HG03135 (cell line): ENCODE measurements around the gene GTF3C1.
"Not testable (repeated sequence)": the region's sequence is repeated elsewhere in the genome, so short reads cannot be mapped to it uniquely, and the experiment has no call there.

Experiments used
- ATAC-seq: cut with Tn5 transposase; IDR thresholded peaks from one replicate; pipeline ENCODE4 v1.9.1; 2021; ENCODE audit warnings: mild to moderate bottlenecking, moderate library complexity; ENCODE audit not compliant: unreplicated experiment

GTF3C1 gene

DNA sequence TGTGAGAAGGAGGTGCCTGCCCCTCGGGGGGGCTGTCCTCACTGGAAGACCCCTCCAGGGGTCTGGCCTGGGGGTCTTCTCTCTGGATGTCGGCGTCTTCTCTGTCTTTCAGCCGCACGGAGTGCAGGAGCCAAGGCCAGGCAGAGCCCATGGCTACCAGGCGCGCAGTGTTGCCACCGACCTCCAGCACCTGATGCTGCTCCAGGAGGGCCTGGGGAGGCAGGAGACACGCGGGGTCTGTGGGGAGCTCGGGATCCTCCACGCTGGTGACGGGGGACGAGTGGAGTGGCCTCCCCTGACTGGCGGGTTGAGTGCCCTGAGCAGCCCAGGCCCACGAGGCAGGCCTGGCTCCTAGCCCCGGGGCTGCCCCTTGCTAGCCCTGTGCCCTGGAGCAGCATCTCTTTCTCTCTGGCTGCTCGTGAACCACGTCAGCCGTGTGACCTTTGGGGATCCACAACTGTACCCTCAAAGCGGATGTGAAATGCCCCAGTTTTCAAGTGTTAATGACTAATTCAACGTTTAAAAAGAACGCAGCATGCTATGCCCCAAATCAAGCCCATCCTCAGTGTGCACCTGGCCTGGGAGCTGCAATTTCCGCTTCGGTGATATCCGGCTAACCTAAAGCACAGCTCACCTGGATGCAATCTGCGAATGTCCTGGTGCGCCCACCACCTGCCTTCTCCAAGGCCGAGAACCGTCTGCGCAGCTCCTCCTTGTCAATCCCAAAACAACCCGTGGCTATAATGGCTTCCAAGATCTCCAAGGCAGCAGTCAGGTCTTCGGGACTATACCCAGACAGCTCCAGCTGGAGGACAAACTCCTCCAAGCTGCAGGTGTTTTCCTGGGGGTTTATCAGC is 84.9 kb downstream of the GTF3C1 start:
- ATAC-seq: no peak

DNA sequence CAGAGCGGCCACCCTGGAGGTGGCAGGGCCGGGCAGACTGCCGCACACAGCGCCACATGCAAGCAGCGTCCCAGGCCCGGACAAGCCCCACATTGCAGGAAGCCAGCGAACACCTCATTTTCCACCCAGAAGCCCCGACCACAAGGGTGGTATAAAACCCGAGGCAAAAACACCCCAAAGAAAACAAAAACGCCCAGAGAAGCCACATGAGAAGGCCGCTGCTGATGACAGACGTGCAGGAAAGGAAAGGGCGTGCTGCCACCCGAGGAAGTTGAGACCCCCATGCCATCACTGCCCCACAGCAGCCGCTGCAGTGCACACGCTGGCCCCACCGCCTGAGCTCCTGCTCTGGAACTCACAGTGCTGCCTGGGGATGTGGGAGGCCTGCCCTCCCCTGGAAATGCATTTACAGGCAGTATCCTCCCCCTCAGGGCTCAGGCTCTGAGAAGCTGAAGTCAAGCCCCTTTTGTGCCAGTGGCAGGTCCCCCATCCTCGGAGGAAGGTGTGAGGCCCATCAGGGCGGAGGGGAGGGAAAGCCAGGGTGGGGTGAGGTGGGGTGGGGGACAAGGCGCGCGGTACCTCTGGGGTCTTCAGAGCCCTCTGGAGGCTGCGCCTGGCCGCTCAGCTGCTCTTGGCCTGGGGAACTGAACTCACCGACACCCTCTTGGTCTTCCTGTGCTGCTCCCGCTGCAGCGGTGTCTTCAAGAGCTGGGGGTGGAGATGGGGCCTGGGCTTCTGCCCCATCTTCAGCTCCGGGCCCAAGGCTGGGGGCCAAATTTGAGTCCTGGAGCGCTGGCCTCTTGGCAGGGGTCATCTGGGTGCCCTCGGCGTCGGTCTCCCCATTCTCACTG is 85.7 kb downstream of the GTF3C1 start:
- no peak for ATAC-seq

DNA sequence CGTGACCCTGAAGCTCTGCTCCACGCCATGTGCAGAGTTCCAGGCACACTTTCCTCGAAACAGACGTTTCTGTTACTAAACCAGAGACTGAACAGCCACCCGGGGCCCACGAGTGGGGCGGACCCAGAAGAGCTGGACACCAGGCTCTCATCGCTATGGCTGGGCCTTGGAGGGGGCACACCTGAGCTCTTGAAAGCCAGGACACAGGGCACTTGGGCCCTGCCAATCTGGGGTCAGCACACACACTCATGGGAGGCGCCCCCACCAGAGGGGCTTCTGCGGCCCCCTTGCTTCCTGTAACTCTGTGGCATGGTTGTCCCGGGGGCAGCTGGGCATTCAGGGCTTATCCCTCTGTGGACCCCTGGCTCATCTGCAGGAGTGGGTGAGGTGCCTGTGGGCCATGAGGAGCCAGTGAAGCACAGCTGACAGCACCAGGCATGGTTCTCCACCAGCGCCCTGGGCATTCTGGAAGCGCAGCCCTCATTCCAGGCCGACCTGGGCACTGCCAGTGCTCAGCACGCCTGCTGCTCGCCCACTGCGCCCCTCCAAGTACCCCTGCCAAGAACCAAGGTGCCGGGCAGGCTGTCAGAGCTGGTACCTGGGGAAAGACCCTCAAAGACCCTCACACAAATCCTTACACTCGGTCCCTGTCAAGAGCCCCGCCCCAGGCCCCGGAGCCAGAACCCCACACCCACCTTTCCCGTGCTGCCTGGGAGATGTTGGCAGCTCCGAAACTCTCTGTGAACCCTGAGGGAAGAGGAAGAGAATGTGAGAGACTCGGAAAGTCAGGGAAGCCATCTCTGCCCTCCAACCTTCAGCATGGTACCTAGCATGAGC is 86.6 kb downstream of the GTF3C1 start:
- no peak for ATAC-seq

DNA sequence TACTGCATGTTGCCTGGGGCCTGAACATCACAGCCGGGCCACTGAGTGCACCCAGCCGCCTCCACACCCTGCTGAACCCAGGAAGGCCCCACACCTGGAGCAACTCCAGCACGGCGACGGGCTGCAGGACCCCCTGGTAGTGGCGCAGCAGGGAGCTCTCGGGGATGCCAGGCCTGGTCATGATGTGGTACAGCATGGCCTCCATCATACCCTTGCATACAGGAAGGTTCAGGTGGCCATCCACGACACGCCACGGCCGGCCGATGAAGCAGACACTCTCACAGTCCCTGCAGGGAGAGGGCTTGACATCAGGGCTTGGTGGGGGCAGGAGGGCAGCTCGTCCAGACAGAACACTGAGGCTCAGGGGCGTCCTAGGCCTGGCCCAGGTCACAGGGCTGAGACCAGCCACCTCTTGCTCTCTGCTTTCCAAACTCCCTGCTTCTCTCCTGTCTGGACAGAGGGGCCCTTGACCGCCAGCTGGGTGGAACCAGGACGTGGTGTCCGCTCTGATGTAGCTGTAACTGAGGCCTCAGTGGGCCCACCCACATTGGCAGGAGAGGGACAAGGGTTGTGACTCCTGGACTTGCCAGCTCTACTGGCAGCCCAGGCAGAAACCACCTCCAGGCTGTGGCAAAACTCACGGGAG is 87.4 kb downstream of the GTF3C1 start:
- ATAC-seq: no peak

DNA sequence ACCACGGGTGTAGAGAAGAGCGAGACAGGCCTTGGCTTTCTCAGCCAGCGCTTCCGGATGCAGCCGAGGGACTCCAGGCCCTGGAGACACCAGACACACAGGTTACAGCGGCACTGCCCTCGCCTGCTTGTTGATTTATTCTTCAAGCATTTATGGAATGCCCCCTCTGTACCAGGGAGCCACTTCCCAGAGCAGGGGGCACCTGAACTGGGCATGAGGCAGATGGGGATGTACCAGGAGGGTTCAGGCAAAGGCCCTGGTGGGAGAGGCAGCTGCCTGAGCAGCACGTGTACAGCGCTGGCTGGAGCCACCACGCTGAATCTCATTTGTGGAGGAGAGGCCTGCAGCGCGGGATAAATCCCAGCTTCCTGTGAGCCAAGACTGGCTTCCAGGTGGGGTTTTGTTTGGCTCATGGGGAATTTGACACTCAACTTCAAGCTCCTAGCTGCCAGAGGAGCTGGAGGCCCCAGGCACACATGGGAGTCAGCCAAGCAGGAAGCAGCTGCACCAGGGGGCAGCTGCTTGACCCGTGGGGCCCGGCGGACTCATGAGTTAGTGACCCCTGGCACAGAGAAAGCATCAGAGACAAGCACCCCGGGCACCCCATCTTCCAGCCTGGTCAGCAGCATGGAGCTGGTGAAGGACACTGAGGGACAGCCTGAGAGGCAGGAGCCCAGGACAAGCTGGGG is 88.1 kb downstream of the GTF3C1 start:
- no peak for ATAC-seq

DNA sequence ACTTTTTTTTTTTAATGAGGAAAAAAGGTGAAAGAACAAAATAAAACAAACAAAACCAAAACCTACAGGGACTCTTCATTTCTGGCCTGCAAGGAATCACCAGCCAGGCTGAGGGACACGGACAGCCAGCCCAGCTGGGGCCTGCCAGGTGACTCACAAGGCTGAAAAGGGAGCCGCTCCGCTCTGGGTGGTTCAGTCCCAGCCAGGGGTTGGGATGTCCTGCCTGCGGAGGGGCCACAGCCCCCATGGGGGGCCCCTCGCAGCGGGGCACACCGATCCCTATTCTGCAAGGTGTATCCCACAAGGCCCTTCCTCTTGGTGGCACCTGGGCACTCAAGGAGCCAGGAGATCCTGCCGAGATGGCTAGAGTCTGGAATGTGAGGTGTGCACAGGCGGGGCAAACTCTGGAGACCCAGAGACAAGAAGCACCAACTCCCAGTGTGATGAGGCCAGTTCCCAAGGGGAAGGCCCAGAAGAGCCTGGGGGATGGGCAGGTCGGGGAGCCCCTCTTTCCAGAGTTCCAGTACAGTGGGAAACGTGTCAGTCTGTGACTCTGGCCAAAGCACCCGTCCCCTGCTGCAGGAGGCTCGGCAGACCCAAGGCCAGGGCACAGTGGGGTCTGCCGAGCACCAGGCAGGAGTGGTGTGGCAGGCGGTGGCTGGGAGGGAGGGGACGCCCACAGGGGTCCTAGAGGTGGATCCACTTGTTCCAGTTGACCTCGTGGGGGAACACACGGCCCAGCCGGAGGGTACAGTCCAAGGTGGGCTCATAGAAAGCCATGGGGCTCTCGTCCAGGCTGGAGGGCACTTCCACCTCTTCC is 88.8 kb downstream of the GTF3C1 start:
- no peak for ATAC-seq

DNA sequence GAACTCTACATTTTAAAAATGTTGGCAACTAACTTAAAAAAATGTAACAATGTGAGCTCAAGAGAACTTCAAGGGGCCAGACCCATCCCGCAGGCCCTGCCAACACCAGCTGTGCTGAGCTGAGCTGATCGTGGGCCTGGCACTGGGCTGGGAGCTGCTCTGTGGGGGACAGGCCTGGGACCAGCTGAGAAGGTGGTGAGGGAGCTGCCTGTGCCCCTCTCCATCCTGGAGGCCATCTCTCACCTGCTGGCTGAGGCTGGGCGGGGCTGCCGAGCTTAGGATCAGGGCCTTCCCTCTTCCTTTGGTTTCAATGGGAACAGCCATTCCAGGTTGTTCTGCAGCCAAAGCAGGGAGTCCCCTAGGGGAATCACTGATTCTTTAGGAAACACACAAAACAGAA is 89.5 kb downstream of the GTF3C1 start:
- ATAC-seq: no peak

DNA sequence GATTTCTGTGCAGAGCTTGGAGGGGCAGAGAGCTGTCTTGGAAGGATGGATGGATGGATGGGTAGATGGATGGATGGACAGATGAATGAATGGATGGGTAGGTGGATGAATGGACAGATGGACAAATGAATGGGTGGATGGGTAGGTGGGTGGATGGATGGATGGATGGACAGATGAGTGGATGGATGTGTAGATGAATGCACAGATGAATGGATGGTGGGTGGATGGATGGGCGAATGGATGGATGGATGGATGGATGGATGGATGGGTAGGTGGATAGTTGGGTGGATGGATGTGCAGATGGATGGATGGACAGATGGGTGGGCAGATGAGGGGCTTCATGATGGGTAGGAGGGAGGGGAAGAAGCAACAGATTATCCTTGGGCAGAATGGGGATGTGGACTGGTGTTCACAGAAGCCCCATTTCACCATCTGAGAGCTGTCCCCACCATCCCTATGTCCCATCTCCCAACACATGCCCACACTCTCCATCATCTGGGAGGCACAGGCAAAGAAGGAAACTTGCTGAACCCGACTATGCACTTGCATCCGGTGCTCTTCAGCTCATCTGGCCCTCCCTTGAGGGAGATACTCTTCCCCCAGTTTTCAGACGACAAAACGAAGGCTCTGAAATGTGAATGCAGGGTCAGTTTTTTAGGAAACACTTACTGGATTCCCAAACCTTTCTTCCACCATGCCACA is 90.6 kb downstream of the GTF3C1 start:
- no peak for ATAC-seq

DNA sequence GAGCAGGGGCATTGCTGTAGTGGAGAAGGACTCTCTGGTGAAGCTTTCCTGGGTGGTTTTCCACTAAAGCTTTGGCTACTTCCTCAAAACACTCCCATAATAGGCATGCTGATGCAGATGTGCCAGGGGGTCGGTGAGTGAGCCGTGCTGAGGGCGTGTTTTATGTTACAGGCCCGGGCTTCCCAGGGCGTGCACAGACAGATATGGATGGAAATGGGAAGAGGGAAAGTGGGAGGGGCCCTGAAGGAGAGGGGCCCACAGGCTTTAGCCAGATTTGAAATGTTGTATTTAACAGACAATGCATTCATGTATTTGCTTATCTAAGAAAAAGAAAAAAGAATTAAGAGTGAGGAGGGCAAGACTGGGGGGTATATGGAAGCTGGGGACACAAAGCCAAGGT is 91.5 kb downstream of the GTF3C1 start:
- no peak for ATAC-seq

DNA sequence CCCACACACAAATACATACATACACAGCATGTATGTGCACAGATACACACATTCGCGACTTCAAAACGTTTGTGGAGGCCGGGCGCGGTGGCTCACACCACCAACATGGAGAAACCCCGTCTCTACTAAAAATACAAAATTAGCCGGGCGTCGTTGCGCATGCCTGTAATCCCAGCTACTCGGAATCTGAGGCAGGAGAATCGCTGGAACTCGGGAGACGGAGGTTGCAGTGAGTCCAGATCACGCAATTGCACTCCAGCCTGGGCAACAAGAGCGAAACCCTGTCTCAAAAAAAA is 92.2 kb downstream of the GTF3C1 start:
- ATAC-seq: not testable (repeated sequence)

DNA sequence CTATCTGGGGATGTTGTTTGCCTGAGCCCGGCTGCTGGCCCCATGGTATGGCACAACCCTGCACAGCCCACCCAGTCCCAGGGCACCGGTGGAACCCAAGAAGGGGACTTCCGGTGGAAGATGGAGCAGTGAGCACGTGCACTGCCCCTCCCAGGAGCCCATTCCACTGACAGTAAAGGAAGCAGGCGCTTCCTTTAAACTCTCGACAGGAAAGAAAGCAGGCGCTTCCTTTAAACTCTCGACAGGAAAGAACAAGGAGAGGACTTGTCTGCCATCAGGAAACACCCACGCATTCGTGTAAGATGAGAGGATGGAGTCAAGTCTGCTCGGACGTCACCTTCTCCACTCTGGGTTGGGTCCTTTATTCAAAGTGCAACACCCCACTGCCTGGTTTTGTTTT is 94.0 kb downstream of the GTF3C1 start:
- no peak for ATAC-seq

DNA sequence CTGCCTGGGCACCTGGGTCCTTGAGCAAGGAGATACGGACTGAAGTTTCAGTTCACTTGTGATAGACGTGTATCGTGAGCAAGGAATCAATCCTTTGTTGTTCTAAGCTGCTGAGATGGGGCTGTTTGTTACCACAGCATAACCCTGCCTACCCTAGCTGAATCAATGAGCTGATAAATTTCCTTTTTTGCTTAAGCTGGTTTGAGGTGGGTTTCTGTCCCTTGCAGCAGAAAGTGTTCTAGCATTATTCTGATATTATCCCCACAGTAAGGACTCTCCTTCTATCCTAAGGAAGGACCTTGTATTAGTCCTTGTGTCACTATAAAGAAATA is 96.3 kb downstream of the GTF3C1 start:
- no peak for ATAC-seq

DNA sequence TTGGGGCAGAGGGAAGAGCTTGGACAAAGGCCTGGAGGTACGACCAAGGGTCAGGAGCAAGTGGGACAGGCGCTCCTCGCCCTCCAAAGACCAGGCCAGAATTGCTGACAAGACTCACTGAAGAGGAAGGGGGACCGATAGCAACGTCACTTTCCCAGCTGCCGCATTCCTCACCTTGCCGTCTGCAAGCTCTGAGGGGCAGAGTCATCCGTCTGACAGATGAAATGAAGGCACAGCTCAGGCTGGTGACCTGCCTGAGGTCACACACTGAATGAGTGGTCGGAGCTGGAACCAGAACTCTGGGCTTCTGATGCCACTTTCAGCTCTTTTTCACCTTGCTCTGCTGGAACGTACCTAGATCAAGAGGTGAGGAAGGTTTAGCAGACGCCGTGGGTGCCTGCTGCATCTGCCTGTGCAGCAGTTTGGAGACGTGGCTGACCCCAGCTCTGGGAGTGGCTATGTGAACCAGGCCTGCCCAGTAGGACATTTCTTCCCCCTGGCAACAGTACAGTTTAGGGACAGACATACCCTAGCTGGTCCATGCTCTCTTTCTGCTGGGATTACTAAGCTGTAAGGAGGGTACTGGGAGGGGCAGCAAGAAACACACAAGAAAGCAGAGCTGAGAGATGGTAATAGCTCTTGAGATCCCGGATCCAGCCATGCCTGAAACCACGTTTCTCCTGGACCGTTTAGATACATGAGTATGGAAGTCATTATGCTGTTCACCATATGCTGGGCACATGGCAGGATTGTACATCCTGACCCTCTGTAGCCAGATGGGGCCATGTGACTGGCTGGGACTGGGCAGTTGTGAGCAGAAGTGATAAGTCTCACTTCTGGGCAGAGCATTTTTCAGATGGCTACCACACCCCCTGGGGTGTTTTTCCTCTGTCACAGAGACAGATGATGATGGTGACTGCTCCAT is 96.9 kb downstream of the GTF3C1 start:
- no peak for ATAC-seq

DNA sequence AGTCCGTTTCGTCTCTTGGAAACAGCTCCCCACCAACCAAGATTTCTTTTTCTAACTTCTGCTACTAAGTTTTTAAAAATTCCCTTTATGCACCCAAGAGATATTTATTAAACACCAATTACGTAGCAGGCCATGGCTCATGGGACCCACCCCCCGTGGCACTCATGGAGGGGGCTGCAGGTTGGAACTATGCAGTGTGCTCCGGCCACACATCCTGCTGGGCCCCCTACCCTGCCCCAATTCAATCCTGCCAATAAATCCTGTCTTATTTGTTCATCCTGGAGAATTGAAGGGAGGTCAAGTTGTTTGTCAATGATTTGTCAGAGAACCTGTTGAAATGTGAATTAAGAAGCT is 99.5 kb downstream of the GTF3C1 start:
- ATAC-seq: no peak

DNA sequence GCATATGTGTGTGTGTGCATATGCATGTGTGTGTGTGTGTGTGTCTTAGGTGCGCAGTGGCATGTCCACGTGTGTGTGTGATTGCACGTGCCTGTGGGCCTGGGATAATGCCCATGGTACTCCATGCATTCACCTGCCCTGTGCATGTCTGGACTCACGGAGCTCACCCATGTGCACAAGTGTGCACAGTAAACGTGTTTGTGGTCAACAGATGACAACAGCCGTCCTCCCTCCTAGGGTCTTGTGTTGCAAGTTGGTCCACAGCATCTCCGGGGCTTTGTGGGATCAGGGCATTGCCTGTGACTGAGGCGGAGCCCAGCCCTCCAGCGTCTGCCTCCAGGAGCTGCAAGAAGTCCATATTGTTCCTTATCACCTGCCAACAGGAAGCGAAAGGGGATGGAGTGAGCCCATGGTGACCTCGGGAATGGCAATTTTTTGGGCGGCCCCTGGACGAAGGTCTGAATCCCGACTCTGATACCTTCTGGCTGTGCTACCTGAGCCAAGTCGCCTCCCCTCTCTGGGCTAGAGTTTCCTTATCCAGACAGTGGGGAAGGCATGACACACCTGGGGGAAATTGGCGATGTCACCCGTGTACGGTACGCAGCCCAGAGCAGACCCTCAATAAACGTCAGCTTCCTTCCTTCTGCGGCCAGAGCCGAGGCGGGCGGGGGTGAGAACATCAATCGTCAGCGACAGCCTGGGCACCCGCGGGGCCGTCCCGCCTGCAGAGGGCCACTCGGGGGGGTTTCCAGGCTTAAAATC is 100.1 kb downstream of the GTF3C1 start:
- peak; percentile 44 for ATAC-seq

DNA sequence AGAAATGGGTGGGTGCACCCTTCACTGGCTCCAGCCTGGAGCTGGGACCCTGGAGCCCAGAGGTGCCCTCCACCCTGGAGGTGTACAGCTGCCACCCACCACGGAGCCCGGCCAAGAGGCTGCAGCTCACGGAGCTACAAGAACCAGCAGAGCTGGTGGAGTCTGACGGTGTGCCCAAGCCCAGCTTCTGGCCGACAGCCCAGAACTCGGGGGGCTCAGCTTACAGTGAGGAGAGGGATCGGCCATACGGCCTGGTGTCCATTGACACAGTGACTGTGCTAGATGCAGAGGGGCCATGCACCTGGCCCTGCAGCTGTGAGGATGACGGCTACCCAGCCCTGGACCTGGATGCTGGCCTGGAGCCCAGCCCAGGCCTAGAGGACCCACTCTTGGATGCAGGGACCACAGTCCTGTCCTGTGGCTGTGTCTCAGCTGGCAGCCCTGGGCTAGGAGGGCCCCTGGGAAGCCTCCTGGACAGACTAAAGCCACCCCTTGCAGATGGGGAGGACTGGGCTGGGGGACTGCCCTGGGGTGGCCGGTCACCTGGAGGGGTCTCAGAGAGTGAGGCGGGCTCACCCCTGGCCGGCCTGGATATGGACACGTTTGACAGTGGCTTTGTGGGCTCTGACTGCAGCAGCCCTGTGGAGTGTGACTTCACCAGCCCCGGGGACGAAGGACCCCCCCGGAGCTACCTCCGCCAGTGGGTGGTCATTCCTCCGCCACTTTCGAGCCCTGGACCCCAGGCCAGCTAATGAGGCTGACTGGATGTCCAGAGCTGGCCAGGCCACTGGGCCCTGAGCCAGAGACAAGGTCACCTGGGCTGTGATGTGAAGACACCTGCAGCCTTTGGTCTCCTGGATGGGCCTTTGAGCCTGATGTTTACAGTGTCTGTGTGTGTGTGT is 100.9 kb downstream of the GTF3C1 start:
- no peak for ATAC-seq
